ENCODE measurements around the gene XPO1.
"Not testable (repeated sequence)": the region's sequence is repeated elsewhere in the genome, so short reads cannot be mapped to it uniquely, and the experiment has no call there.

The XPO1 gene

GRCh38 chr2:61452392-61452791 is 85.8 kb downstream of the XPO1 start:
- TF ChIP-seq, protein P1, sequence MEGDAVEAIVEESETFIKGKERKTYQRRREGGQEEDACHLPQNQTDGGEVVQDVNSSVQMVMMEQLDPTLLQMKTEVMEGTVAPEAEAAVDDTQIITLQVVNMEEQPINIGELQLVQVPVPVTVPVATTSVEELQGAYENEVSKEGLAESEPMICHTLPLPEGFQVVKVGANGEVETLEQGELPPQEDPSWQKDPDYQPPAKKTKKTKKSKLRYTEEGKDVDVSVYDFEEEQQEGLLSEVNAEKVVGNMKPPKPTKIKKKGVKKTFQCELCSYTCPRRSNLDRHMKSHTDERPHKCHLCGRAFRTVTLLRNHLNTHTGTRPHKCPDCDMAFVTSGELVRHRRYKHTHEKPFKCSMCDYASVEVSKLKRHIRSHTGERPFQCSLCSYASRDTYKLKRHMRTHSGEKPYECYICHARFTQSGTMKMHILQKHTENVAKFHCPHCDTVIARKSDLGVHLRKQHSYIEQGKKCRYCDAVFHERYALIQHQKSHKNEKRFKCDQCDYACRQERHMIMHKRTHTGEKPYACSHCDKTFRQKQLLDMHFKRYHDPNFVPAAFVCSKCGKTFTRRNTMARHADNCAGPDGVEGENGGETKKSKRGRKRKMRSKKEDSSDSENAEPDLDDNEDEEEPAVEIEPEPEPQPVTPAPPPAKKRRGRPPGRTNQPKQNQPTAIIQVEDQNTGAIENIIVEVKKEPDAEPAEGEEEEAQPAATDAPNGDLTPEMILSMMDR (IDR thresholded peaks at IDR 0.05; ENCODE audit: insufficient read depth, low read depth, low read length, missing control alignments) = no peak
- H3K4me3 ChIP-seq (ENCODE audit: low read length) = no peak overlapping the region
- no peak for DNase-seq (ENCODE audit: low read depth)

DNA sequence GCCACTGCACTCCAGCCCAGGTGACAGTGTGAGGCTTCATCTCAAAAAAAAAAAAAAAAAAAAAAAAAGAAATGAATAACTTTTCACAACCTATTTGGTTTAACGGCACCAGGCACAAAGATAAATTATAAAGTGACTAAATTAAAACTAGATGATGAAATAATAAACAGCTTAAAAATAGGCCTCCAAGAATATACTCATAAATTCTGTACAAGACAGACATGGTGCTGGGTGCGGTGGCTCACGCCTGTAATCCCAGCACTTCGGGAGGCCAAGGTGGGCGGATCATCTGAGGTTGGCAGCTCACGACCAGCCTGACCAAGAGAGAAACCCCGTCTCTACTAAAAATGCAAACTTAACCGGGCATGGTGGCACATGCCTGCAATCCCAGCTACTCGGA is 87.0 kb downstream of the XPO1 start:
- no peak for DNase-seq (ENCODE audit: low read depth)
- H3K4me3 ChIP-seq (ENCODE audit: low read length) = no peak overlapping the region

DNA sequence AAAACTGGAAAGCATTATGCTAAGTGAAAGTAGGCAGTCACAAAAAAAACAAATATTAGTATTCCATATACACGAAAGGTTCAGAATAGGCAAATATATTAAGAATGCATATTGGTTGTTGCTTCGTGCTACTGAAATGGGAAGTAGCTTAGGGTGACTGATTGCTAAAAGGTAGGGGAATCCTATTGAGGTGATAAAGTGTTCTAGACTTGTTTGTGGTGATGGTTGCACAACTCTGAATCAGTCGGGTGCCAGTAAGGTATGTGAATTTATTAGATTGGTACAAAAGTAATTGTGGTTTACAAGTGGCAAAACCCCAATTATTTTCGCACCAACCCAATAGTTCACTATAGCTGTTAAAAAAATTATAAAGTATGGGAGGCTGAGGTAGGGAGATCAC is 88.0 kb downstream of the XPO1 start:
- H3K4me3 ChIP-seq (ENCODE audit: low read length) = no peak overlapping the region
- peak; percentile 84 for DNase-seq (ENCODE audit: low read depth)
- TF ChIP-seq, protein P1 (IDR thresholded peaks at IDR 0.05; ENCODE audit: insufficient read depth, low read depth, low read length, missing control alignments) = no peak

More for the DNA sequence above, 87.0 kb downstream of the XPO1 start:
- TF ChIP-seq, protein P1 (IDR thresholded peaks at IDR 0.05; ENCODE audit: insufficient read depth, low read depth, low read length, missing control alignments) = no peak

DNA sequence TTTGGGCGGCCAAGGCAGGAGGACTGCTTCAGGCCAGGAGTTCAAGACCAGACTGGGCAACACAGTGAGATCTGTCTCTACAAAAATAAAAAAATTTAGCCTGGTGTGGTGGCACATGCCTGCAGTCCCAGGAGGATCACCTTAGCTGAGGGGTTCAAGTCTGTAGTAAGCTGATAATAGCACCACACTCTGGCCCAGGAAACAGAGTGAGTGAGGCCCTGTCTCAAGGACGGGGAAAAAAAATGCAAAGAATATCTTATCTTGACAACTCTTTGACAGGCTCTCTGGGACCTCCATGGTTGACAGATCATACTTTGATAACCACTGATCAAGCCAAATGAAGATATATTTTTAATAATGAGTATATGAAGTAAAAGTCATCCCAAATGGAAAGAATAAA is 89.9 kb downstream of the XPO1 start:
- no peak for DNase-seq (ENCODE audit: low read depth)
- no peak overlapping the region for H3K4me3 ChIP-seq (ENCODE audit: low read length)
- TF ChIP-seq, protein P1 (IDR thresholded peaks at IDR 0.05; ENCODE audit: insufficient read depth, low read depth, low read length, missing control alignments) = no peak

DNA sequence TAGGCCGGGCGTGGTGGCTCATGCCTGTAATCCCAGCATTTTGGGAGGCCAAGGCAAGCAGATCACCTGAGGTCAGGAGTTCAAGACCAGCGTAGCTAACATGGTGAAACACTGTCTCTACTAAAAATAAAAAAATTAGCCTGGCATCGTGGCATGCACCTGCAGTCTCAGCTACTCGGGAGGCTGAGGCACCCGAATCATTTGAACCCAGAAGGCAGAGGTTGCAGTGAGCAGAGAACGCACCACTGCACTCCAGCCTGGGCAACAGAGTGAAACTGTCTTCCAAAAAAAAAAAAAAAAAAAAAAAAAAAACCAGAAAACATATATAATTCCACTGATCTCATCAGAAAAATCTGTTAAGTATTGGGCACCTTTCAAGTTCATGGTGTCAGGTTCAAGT is 91.2 kb downstream of the XPO1 start:
- not testable (repeated sequence) for DNase-seq (ENCODE audit: low read depth); H3K4me3 ChIP-seq (ENCODE audit: low read length)

GRCh38 chr2:61443342-61444041 is 94.7 kb downstream of the XPO1 start:
- H3K4me3 ChIP-seq (ENCODE audit: low read length) = no peak overlapping the region
- TF ChIP-seq, protein P1 (IDR thresholded peaks at IDR 0.05; ENCODE audit: insufficient read depth, low read depth, low read length, missing control alignments) = no peak
- no peak for DNase-seq (ENCODE audit: low read depth)

GRCh38 chr2:61439241-61440002 is 98.7 kb downstream of the XPO1 start:
- no peak overlapping the region for H3K4me3 ChIP-seq (ENCODE audit: low read length)
- TF ChIP-seq, protein P1 (IDR thresholded peaks at IDR 0.05; ENCODE audit: insufficient read depth, low read depth, low read length, missing control alignments) = no peak
- DNase-seq (ENCODE audit: low read depth) = no peak

All from epithelial cell of esophagus (primary cell).